PC-9 (cell line): Measurements from ENCODE around the gene MTHFSD. TPM values are rescaled to one million over a fixed set of nuclear protein-coding genes. Genes with fewer than 3 reads are reported as not detected.

Experiments
- BruUV-seq: library from RNA; stranded (reverse); fragments of 400-500 nt; replicated peaks from 2 replicates; lab custom pipeline; 2021; lab: Mats Ljungman, UMichigan
- CTCF ChIA-PET: fragments of 300-600 bp; sonication (Branson Sonifier 250); formaldehyde crosslinking; loops from one replicate; lab custom pipeline; 2022; ENCODE audit warnings: antibody characterized with exemption; lab: Charles Lee
- POLR2A ChIA-PET: fragments of 300-600 bp; sonication (Branson Sonifier 250); formaldehyde crosslinking; loops from one replicate; lab custom pipeline; 2022; ENCODE audit warnings: antibody characterized with exemption; ENCODE audit not compliant: unreplicated experiment; lab: Charles Lee
- DNase-seq, 2 experiments: peaks; one replicate each; pipeline versions ENCODE4 v3.0.0 to v3.0.0-alpha.2; 2015 to 2022; ENCODE audit warnings: mixed read lengths in 1 of 2
- H2AFZ ChIP-seq: fragments of 200-600 bp; sonication (generic); 2 replicates; pipeline ENCODE4 v1.8.1; 2017; ENCODE audit warnings: antibody characterized with exemption
- H3F3A ChIP-seq: fragments of 200-600 bp; sonication (generic); 2 replicates; pipeline ENCODE4 v1.8.1; 2017; ENCODE audit warnings: antibody characterized with exemption, mild to moderate bottlenecking, low read depth; ENCODE audit not compliant: insufficient read depth
- H3K27ac ChIP-seq: fragments of 200-600 bp; sonication (generic); 2 replicates; pipeline ENCODE4 v1.6.1; 2016; ENCODE audit warnings: mixed run types
- H3K27me3 ChIP-seq: fragments of 200-600 bp; sonication (generic); 2 replicates; pipeline ENCODE4 v1.6.1; 2016; ENCODE audit warnings: low read depth, mixed run types; ENCODE audit not compliant: insufficient read depth
- H3K36me3 ChIP-seq: fragments of 200-600 bp; sonication (generic); 2 replicates; pipeline ENCODE4 v1.6.1; 2016; ENCODE audit warnings: low read depth, mixed run types
- H3K4me1 ChIP-seq: fragments of 200-600 bp; sonication (generic); replicated peaks from 2 replicates; pipeline ENCODE4 v1.6.1; 2016; ENCODE audit warnings: mixed run types; ENCODE audit not compliant: insufficient read depth
- H3K4me2 ChIP-seq: fragments of 200-600 bp; sonication (generic); 2 replicates; pipeline ENCODE4 v1.6.1; 2017; ENCODE audit warnings: mixed run types
- H3K4me3 ChIP-seq: fragments of 200-600 bp; sonication (generic); 2 replicates; pipeline ENCODE4 v1.6.1; 2016; ENCODE audit warnings: mixed run types
- H3K79me2 ChIP-seq: fragments of 200-600 bp; sonication (generic); 2 replicates; pipeline ENCODE4 v1.6.1; 2017; ENCODE audit warnings: low read depth, mixed run types
- H3K9me2 ChIP-seq: fragments of 200-600 bp; sonication (generic); 2 replicates; pipeline ENCODE4 v1.8.1; 2017; ENCODE audit warnings: mild to moderate bottlenecking; ENCODE audit not compliant: insufficient read depth
- H3K9me3 ChIP-seq: fragments of 200-600 bp; sonication (generic); 2 replicates; pipeline ENCODE4 v1.8.1; 2016; ENCODE audit warnings: low read depth; ENCODE audit not compliant: insufficient read depth
- H4K20me1 ChIP-seq: fragments of 200-600 bp; sonication (generic); 2 replicates; pipeline ENCODE4 v1.8.1; 2017; ENCODE audit not compliant: insufficient read depth
- CTCF ChIP-seq: fragments of 200-600 bp; sonication (generic); conservative IDR thresholded peaks from 2 replicates; pipeline ENCODE4 v1.6.1; 2017; ENCODE audit warnings: mixed run types, antibody characterized with exemption, mild to moderate bottlenecking, moderate library complexity
- EZH2 ChIP-seq: fragments of 200-600 bp; sonication (generic); IDR thresholded peaks from 2 replicates; pipeline ENCODE4 v1.8.0; 2017; ENCODE audit warnings: antibody characterized with exemption, low read depth
- intact Hi-C: fragments of 100-400 bp; cut with micrococcal nuclease; formaldehyde crosslinking; loops from one replicate; pipeline ENCODE4 v1.10.0; 2022; ENCODE audit not compliant: unreplicated experiment
- total RNA-seq: library from RNA; stranded (reverse); gene quantifications from 2 replicates; pipeline ENCODE4 v1.2.3, GENCODE V29; 2021

The MTHFSD gene
- total RNA-seq, 1 experiment from 2014 or later = 25.7 TPM

GRCh38 chr16:86492961-86493629, 61.9 kb downstream of the MTHFSD start:
- CTCF ChIA-PET = no interaction called here
- Histone ChIP-seq H3K4me1 (no peaks in the 10 kb centered on the region), H3K79me2 (no peaks in the 10 kb centered on the region), H2AFZ (no peak overlapping the region), H3F3A (no peaks in the 10 kb centered on the region), H3K4me2 (no peak overlapping the region), H3K27ac (no peak overlapping the region), H3K9me2 (no peaks in the 10 kb centered on the region), H3K36me3 (no peaks in the 10 kb centered on the region), H4K20me1 (no peaks in the 10 kb centered on the region), H3K27me3 (peaks cover 88% of the 10 kb centered on the region), H3K9me3 (no peaks in the 10 kb centered on the region), H3K4me3 (no peak overlapping the region)
- DNase-seq = no peak
- no TSS peak for BruUV-seq
- TF ChIP-seq CTCF (no peak), EZH2 (no peak)
- intact Hi-C loops = no loop called here
- POLR2A ChIA-PET = no interaction called here

GRCh38 chr16:86492267-86492960, 62.6 kb downstream of the MTHFSD start:
- H3K36me3 ChIP-seq = no peaks in the 10 kb centered on the region
- POLR2A ChIA-PET = no interaction called here
- TF ChIP-seq CTCF (no peak), EZH2 (no peak)
- H2AFZ ChIP-seq = no peak overlapping the region
- no peaks in the 10 kb centered on the region for H3K9me2 ChIP-seq
- H3F3A ChIP-seq = no peaks in the 10 kb centered on the region
- intact Hi-C loops = no loop called here
- no peaks in the 10 kb centered on the region for H3K79me2 ChIP-seq
- H4K20me1 ChIP-seq = no peaks in the 10 kb centered on the region
- CTCF ChIA-PET = no interaction called here
- no peaks in the 10 kb centered on the region for H3K4me1 ChIP-seq
- H3K27ac ChIP-seq = no peak overlapping the region
- no peak for DNase-seq
- H3K9me3 ChIP-seq = no peaks in the 10 kb centered on the region
- H3K4me2 ChIP-seq = no peak overlapping the region
- BruUV-seq = no TSS peak
- no peak overlapping the region for H3K4me3 ChIP-seq
- H3K27me3 ChIP-seq = peaks cover 94% of the 10 kb centered on the region

- no peak overlapping the region for H3K4me2 ChIP-seq
- intact Hi-C loops = no loop called here
- H2AFZ ChIP-seq = no peak overlapping the region
- ChIA-PET POLR2A (no interaction called here), CTCF (no interaction called here)
- no TSS peak for BruUV-seq
- no peaks in the 10 kb centered on the region for H3K79me2 ChIP-seq
- H3K4me1 ChIP-seq = no peaks in the 10 kb centered on the region
- no peak overlapping the region for H3K4me3 ChIP-seq
- no peaks in the 10 kb centered on the region for H3F3A ChIP-seq
- no peak overlapping the region for H3K27ac ChIP-seq
- TF ChIP-seq EZH2 = no peak
- TF ChIP-seq CTCF = no peak
- H3K9me2 ChIP-seq = no peaks in the 10 kb centered on the region
- H3K27me3 ChIP-seq = peaks cover 98% of the 10 kb centered on the region
- H3K9me3 ChIP-seq = no peaks in the 10 kb centered on the region
- no peaks in the 10 kb centered on the region for H3K36me3 ChIP-seq
- DNase-seq = no peak
- no peaks in the 10 kb centered on the region for H4K20me1 ChIP-seq
Measured at GRCh38 chr16:86491640-86492023, 63.4 kb downstream of the MTHFSD start.
